ENCODE results near the gene CAMTA2.
A peak's percentile ranks its signal among the peaks of the same experiment; 100 is the strongest.

Gene CAMTA2

DNA sequence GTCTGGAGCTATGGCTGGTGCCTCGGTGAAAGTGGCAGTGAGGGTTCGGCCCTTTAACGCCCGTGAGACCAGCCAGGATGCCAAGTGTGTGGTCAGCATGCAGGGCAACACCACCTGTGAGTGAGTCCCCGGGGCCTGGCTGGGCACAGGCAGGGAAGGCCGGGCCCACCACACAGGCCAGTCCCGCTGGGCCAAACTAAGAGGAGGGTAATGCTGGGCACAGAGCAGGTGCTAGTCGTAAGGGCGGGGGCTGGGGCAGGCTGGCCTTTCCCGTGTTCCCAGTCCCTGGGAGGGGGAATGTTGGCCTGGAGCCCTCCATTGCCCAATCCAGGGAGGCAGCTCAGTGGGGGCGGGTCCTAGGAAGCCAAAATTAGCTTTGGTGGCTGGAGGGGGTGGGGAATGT, 12.8 kb upstream of the CAMTA2 start:
- DNase-seq (ENCODE audit: insufficient read length, low spot score) (no peak), FAIRE-seq (no peak)

DNA sequence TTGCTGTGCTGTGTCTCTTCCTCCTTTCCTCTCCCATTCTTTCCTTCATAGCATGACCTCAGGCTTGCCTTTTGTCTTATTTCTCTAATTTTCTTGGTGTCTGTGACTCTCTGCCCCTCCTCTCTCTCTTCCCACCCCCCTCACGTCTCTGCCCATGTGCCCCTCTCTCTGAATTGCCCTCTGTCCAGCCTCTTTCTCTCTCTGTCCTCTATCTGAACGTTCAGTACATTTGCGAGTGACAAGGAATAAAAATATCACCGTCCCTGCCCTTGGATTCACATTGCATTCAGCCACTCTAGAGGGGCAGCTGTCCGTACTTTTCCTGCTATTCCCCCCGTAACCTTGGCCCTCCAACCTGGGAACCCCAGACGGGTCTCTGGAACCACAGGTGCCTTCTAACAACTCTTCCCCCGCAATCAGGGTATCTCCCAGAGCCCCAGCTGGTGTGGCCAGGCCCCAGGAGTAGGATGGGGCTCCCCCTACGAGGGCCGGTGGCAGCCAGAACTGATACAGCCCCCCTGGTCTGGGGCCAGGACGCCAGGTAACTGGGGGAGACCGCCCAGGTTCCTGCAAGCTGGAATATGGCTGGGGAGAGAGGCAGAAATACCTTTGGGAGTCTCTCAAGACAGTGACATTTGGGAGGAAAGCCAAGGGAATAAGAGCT, 12.1 kb upstream of the CAMTA2 start:
- FAIRE-seq (no peak), DNase-seq (ENCODE audit: insufficient read length, low spot score) (no peak)

DNA sequence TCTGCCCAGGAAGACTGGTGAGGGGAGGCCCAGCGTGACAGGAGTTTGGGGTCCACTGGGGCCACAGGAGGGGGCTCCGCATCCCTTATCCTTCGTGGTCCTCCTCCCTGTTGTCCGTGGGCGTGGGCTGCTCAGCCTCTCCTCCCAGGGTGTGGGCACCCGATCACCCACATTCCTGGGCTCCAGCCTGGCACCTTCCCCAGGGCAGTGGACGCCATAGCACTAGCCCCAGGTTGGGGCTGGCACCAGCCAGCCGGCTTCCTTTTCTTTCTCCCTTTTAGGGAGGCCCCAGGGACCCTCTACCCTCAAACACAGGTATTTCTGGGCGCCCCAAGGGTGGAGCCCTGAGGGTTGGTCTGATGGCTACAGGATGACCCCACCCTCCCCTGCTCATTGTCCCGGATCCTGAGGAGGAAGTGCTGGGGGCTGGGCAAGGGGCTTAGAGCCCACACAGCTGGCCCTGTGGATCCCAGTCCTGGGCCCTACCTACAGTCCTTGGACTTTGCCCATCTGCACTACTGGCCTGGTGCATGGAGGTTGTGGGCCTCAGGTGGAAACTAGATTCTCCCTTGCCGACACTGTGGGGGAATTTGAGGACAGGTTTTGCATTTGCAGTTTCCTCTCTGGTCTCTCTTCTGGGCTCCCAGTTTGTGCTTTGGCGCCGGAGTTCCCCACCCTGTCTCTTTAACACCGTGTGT, 11.4 kb upstream of the CAMTA2 start:
- no peak for DNase-seq (ENCODE audit: insufficient read length, low spot score)
- peak; percentile 91 for FAIRE-seq

DNA sequence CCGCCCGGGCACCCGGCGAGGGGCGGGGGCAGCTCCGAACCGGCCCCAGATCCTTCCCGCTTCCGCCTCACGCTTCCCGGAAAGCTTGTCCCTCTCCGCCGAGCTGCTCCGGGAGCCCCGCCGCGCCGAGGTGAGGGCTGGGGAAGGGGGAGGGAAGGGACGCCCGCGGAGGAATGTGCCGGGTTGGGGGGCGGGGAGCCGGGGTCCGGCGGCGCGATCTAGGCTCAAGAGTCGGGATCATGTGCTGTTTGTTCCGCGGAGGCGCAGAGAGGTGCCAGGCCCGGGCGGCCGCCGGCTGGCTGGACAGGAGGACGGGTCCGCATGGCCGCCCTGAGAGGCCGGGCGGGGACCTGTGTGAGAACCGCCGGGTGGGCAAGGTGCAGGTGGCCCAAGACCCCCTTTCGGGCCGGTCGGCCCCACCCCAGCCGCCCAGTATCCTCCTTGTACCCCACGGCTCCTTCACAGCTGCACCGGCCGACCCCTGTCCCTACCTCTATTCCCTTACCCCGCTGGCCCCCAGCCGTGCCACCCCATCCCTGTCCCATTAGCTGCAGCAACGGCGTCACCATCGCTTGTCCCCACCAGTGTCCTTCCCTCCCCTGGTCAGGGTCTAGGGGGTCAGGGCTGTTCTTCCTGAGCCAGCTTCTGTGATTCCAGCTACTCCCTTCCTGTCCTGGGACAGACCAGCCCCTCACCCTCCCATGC, 10.7 kb upstream of the CAMTA2 start:
- FAIRE-seq, result no peak

DNA sequence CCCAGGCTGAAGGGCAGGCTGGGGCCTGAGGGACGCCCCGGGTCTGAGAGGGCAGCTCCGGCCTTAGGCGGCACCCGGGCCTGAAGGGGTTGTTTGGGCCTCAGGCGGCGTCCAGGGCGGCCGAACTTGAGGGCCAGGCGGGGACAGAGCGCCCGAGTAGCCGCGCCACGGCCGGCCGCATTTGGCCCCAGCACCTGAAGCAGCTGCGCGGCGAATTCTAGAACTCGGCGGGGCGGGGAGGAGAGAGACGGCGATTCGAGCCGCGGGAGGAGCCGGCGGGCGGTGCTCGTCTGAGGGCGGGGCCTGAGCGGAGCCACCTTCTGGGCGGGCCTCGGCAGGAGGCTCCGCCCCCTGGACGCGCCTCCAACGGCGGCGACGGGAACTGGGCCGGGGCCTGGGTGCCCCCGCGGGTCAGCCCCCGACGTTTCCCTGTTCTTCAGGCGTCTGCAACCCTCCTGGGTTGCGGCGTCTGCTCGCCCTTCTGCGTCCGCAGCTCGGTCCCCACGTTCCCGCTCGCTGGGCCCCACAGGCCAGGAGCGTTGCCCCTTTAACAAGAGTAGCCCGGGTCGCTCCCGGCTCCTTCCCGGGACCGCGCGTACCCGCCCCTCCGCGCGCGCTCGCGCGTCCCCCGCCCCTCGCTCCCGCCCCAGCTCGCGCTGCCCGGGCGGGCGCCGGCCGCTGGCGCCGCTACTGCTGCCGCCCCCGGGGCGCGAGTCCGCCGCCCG, 10.0 kb upstream of the CAMTA2 start, which contains the start of the genes INCA1 and KIF1C:
TSS of gene INCA1 (minus strand) at position 221 of the 725 bp plus-strand sequence. CDS start 3,085 bp downstream, outside the sequence.
TSS of gene KIF1C (plus strand) at position 649 of the 725 bp plus-strand sequence. CDS start 2,297 bp downstream, outside the sequence.
- FAIRE-seq, result peak; percentile 86
- peak; percentile 96 for DNase-seq (ENCODE audit: insufficient read length, low spot score)

More for the DNA sequence above, 10.7 kb upstream of the CAMTA2 start:
- DNase-seq (ENCODE audit: insufficient read length, low spot score), result peak; percentile 44

DNA sequence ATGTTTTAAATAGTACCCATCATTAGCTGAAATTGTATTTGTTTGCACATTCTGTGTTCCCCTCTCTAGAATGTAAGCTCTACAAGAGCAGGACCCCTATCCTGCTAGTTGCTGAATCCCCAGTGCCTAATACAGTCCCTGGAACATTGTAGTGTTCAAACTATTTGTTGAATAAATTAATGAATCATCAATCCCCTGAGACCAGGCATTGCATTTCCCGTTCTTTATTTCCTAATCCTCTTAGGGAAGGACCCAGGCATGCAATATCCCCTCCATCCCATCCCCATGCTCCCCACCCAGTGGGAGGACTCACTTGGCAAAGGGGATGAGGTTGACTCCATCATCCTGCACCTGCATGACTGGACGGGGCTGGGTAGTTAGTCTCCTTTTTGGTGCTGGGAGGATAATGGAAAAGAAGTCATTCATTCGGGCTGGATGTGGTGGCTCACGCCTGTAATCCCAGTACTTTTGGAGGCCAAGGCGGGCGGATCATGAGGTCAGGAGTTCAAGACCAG, 6.7 kb upstream of the CAMTA2 start:
- no peak for DNase-seq (ENCODE audit: insufficient read length, low spot score)
- FAIRE-seq, result no peak

DNA sequence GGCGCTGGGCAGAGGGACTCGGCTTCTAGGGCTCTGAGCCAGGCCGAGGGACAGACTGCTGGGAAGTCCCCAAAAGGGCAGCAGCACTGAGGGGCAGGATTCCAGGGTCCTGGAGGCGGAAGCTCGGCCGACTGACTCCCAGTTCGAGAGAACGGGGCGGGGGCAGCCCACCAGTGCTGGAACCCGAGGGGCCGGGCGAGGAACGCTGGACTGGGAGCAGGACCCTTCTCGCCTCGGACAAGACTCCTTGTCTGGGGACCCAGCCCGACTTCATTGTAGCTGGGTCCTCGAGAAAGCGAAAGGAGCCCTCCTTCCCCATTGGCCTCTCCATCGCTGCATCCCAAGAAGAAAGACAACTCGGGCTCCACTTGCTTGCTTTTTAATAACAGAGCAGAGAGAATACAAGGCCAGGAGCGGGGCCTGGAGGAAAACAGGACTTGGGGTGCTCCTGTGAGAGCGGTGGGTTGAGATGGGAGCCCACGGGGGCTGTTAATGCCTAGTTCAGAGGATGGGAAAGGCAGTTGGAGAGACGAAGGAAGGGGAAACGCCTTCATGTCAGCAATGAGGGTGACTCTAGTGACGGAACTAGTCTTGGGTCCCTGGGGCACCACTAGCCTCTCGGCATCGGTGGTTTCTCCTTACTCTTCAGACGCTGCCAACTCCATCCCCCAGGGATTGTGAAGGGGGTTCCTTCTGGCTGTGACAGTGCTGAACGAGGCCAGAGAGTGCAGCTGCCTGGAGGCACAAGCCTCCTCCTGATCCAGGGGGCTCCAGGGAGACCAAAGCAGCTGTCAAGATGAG, 492 bp upstream of the CAMTA2 start:
- DNase-seq (ENCODE audit: insufficient read length, low spot score) (no peak), FAIRE-seq (peak; percentile 73)

DNA sequence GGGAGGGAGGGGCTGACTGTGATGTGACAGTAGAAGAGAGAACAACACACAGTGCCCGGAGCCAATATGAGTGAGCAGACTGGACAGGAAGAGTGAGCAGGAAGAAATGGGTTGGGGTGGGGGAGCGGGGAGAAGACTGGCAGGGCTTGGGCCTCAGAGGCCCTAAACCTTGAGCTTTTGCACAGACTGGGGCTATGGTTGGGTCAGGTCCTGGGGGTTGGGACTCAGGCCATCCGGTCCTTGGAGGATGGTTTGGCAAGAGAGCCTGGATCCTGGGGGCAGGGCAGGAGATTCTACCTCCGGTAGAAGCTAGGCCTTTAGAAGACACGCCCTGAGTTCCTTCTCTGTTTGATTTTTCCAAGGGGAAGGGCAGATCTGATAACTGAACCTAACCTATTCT, 1.1 kb downstream of the CAMTA2 start:
- no peak for DNase-seq (ENCODE audit: insufficient read length, low spot score)
- peak; percentile 57 for FAIRE-seq

DNA sequence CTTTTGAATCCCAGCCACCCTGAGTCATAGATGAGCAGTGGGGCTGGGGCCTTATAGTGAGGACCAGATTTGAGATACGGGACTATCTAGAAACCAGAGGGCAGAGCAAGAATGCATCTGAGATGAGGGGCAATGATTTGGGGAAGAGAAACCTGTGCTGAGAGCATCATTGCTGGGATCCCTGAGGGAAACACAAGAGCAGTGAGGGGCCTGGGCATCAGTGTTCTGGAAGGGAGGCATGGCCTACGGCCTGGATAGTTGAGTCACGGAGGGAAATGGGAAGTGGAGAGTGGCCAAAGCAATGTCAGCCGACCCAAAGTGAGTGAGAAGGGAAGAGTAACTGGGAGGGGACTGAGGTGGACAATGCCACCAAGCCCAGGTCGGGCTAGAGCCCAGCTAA, 5.2 kb downstream of the CAMTA2 start:
- FAIRE-seq (no peak), DNase-seq (ENCODE audit: insufficient read length, low spot score) (no peak)

DNA sequence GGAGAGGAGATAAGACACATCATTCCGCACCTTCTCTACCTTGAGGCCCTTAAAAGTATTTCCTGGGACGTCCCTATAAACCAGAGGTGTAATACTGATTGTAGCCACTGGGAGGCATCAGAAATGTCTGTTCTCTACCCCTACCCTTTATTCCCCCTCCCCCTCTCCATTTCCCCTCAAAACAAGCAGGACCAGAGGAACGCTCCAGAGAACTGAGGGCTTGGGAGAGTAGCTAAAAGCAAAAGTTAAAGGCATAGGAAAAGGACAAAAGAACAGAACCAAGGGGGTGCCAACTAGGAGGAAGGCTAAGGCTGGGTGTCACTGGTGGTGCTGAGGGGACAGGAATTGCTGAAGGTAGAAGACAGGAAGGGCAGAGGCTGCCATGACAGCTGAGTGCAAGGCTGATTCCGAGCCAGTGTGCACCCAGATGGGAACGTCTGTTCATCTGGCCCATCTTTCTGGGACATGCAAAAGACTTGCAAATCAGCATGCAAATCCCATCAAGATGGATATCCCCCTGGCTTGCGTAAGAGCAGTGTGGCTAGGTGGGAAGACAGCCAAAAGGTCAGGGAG, 6.7 kb downstream of the CAMTA2 start:
- DNase-seq (ENCODE audit: insufficient read length, low spot score) (peak; percentile 54), FAIRE-seq (peak; percentile 81)

DNA sequence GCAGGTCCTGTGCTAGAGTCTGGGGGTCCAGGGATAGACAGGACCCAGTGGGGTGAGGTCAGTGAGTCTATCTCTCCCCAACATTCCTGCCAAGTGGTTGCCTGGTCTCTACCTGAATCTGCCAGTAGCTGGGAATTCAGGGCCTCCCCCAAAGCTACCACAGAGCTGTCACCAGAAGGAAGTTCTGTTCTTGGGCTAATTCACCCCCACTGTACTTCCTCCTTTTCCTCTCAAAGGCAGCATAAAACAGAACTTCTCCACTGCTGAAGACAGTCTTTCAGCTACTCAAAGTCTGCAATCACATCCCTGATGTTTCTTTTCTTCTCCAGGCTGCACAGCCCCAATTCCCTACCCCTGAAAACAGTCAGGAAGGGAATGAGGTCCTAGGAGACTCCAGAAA, 8.7 kb downstream of the CAMTA2 start:
- FAIRE-seq, result no peak
- DNase-seq (ENCODE audit: insufficient read length, low spot score), result no peak

DNA sequence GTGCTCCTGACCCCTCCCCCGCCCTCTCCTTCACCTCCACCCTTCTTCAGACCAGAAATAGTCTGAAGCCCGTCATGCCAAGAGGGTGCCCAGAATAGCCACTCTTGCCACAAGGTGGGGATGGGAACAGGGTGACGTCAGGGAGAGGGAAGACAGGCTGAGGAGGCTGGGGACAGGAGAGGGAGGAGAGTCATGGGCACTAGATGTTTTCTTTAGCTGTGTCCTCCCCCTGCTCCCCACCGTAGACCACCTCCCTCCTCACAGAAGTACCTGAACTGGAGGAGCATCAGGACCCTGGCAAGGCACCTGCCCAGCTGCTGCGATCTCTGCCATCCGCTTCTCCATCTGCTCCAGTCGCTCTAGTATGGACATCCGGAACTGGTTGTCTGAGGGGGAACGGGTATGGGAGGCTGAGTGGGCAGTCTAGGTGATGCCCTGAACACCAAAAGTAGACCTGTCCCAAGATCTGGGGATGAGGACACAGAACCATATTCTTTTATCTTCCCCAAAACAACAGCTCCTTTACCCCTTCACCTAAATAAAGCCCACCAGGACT, 13.3 kb downstream of the CAMTA2 start:
- DNase-seq (ENCODE audit: insufficient read length, low spot score), result no peak
- FAIRE-seq, result no peak

DNA sequence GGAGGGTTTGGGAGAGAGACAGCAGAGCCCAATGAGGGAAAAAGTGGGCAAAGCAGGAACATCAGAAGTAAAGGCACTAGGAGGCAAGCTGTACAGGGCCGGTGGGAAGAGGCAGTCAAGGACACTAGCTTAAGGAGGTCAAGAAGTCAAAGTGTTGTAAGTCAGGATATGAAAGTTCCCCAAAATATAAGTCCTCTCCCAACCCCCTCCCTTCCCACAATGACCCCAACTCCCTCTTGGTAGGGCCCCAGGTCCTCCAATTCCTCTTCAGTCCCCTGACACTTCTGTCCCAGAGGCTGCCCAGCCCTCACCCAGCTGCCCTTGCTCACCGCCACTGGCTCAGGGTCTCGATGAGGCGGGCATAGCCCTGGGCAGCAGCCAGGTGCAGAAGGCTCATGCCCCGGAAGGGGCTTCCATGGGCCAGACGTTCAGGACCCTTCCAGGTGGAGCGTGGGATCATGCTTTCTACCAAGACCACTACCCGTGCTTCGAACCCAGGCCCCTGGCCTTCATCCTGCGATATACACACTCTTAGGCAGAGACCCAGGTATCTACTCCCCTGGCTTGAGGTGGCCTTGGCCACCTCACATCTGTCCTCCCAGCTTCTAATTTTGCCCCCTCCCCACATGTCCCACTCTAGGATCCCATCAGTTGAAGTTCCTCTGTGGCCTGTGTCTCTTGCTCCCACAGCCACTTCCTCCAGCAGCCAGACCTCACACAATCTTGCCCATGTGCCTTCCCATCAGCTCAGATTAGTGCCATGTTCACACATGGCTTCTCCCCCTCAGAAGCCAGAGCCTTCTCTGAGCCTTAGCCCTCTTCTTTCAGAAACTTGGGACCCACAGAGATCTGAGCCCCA, 14.0 kb downstream of the CAMTA2 start:
- FAIRE-seq (no peak), DNase-seq (ENCODE audit: insufficient read length, low spot score) (no peak)

DNA sequence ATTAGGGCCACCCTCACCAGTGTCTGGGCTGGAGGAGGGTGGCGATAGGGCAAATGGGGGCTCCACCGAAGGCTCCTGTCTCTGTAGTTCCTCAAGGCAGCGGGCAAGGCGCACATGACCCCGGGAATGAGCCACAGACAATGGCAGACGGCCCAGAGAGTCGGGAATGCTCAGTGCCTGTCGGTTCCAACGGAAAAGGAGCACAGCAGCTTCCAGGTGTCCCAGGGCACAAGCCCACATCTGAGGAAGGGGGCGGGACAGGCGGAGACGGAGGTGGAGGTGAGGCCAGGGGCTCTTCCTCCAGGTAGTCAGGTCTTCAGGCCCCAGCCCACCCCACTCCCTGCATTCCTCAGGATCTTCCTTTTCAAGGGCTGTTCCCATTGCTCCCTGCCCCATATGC, 14.7 kb downstream of the CAMTA2 start:
- no peak for DNase-seq (ENCODE audit: insufficient read length, low spot score)
- no peak for FAIRE-seq

DNA sequence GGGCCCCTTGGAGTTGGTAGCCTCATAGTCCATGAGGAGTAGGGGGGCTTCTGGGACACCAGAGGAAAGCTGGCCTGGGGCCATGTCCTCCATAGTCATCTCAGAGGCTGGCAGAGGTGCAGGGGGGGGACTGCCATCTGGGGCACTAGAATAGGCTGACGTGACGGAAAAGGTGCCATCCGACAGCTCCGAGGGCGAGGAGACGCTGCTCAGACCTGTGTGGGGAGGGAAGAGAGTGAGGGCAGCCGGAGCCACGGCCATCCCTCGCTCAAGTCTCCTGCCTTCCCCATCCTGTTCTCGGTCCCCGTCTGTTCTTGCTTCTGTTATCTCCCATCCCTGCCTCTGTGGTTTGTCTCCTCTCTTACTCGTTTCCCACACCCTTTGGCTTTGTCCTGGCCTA, 15.2 kb downstream of the CAMTA2 start:
- DNase-seq (ENCODE audit: insufficient read length, low spot score) (no peak), FAIRE-seq (no peak)

DNA sequence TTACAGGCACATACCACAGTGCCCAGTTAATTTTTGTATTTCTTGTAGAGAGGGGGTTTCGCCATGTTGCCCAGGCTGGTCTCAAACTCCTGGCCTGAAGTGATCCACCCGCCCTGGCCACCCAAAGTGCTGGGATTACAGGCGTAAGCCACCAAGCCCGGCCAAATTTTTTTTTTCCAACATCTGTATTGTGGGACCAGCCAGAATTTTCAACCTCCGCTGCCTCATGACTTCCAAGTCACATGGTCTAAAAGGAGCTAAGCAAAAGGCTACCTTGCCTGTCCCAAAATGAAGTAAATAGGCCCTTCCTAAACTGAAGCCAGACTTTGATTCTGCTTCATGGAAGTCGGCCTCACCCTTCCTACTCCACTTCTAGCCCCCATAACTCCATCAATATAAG, 15.6 kb downstream of the CAMTA2 start:
- DNase-seq (ENCODE audit: insufficient read length, low spot score) (no peak), FAIRE-seq (no peak)

DNA sequence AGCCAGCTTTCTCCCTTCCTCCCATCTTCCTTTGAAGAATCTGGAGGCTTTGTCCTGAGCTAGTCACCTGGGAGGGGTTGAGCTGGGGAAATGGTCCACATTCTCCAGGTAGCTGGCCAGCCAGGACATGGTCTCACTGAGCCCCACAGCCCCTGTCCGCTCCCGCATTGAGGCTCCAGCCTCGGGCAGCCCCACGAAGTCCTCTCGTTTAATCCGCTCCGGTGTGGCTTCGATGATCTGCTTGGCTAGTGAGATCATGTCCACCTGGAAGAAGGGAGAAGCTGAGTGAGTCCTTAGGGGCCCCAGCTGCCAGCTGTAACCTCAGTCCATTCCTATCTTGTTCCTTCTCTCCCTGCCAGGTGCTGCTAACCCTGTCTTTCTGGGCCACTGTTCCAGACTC, 17.2 kb downstream of the CAMTA2 start:
- no peak for FAIRE-seq
- DNase-seq (ENCODE audit: insufficient read length, low spot score), result no peak

DNA sequence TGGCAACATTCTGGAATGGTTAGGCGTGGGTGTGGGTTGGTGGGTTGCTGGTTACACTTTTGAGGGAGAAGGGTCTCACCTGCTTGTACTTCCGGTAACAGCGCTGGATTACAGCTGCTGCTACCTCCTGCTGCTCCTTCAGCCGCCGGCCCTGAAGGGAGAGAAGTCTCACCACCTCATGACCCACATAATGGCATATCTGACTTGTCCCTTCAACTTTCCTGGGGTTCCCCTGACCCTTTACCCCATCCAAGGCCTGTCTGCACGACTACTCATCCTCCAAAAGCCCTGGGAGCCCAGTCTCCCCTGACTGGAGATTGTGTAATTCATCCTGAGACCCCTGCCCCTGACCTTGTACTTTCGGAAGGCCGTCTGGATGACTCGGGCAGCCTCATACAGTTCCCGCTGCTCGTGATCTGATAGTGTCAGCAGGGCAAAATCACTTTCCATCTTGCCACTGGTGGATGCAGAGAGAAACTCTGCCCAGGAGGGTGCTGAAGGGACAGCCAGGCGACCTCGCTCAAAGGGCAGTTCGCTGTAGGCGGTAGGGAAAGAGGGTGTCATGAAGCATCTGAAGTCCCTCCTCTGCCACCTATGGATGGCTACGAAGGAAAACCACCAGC, 17.8 kb downstream of the CAMTA2 start:
- no peak for FAIRE-seq
- DNase-seq (ENCODE audit: insufficient read length, low spot score), result no peak
